GM18951 (cell line): ENCODE data around the gene TFDP1.
A peak's percentile ranks its signal among the peaks of the same experiment; 100 is the strongest.

Experiments used
- POLR2A ChIP-seq: IDR thresholded peaks from 4 replicates; pipeline ENCODE4 v1.6.1; 2011; ENCODE audit warnings: mild to moderate bottlenecking; ENCODE audit not compliant: insufficient read length, insufficient read depth; ENCODE audit errors: extremely low read depth
- in situ Hi-C: fragments of 300-500 bp; cut with MboI; formaldehyde crosslinking; loops from one replicate; pipeline ENCODE4 v1.12.0; 2022; ENCODE audit warnings: low sequenced_read_pairs, mixed read lengths, inconsistent platforms; ENCODE audit not compliant: unreplicated experiment

TFDP1 gene

DNA sequence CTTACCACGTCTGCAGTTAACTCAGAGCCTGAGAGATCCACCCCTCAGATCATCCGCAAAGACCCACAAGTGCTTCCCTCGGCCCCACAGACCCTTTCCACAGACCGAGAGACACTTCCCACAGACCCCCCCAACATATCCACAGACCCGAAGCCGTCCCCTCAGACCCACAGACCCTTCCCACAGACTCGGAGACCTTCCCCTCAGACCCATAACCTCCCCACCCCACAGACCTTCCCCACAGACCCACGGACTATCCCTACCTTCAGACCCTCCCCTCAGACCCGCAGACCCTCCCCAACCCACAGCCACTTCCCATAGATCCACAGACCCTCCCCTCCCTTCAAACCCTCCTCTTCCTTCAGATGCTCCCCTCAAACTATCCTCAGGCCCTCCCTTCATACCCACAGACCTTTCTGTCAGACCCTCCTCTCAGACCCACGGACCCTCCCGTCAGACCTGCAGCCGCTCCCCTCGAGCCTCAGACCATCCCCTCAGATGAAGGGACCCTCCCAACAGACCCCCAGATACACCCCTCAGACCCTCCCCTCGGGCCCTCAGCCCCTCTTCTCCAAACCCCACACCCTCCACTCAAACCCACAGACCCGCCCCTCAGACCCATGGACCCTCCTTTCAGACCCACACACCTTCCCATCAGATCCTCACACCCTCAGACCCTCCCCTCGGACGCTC, 20.1 kb upstream of the TFDP1 start:
- in situ Hi-C loops = loop anchor here (25.0 kb wide), 1 partner anchor 627 kb away; no protein-coding TSS in a partner anchor

DNA sequence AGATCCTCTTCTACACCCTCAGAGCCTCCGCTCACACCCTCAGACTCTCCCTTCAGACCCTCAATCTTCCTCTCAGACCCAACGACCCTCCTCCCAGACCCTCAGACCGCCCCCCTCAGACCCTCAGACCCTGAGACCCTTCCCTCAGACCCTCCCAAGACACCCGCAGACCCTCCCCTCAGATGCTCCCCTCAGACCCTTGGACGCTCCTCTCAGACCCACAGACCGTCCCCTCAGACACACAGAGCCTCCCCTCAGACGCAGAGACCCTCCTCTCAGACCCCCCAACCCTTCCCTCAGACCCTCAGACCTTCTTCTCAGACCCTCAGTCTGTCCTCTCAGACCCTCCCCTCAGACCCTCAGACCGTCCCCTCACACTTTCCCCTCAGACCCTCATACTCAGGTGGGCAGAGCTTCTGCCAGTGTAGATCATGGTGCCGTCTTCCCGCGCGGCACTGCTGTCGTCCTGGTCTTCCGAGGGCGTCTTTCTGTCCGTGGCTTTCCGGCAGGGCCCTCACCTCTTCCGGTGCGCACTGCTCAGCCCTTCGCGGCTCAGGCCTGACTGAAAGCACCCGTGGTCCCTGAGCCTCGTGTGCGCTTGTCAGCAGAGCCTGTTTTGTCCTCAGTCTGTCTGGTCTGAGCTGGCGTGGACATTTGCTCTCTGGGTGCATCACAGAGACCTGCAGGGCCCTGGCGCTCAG, 18.9 kb upstream of the TFDP1 start:
- in situ Hi-C loops = loop anchor here (25.0 kb wide), 1 partner anchor 628 kb away; no protein-coding TSS in a partner anchor
- no peak for TF ChIP-seq POLR2A

More for the DNA sequence above, 20.1 kb upstream of the TFDP1 start:
- no peak for TF ChIP-seq POLR2A

DNA sequence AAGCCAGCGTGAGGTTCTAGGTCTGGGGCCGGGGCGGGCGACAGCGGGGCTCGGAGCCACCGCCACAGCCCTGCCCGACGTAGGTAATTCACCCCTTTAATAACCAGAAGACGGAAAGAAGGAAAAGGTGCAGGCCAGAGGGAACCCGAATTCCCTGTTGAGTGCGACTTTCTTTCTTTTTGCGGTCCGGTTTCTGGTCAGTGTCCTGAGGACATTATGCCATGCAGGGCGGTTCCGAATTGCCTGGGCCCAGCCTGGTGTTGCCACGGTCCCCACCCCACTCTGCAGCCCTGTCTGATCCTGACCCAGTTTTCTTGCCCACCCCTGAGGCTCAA, 18.4 kb upstream of the TFDP1 start:
- in situ Hi-C loops = loop anchor here (25.0 kb wide), 1 partner anchor 629 kb away; no protein-coding TSS in a partner anchor
- TF ChIP-seq POLR2A = no peak

DNA sequence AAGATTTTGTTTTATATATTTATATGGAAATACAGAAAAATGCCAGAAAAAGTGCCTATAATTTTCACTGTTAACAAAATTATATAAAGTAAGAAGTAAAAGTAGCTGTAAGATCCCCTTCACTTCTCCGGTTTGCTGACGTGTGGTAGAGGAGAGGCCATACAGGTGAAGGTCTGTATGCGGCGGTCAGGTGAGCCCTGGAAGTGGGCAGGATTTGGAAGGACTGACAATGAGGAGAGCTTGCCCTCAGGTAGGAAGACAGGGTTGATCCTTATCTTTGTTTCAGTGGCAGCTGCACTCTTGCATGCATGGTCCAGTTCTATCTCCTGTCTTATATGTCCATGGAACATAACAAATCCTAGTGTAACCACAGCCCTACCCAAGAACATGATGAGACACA, 16.9 kb upstream of the TFDP1 start:
- TF ChIP-seq POLR2A = no peak
- in situ Hi-C loops = loop anchor here (25.0 kb wide), 1 partner anchor 630 kb away; no protein-coding TSS in a partner anchor

DNA sequence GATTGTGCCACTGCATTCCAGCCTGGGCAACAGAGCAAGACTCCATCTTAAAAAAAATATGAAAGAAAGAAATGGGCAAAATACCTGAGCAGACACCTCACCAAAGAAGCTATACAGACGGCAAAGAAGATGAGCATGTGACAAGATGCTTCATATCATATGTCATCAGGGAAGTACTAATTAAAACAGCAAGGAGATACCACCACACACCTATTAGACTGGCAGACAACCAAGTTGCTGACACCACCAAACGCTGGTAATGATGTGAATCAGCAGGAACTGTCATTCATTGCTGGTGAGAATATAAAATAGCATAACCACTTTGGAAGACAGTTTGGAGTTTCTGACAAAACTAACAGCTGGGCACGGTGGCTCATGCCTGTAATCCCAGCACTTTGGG, 11.5 kb upstream of the TFDP1 start:
- in situ Hi-C loops = loop anchor here (25.0 kb wide), 1 partner anchor 636 kb away; no protein-coding TSS in a partner anchor
- no peak for TF ChIP-seq POLR2A

DNA sequence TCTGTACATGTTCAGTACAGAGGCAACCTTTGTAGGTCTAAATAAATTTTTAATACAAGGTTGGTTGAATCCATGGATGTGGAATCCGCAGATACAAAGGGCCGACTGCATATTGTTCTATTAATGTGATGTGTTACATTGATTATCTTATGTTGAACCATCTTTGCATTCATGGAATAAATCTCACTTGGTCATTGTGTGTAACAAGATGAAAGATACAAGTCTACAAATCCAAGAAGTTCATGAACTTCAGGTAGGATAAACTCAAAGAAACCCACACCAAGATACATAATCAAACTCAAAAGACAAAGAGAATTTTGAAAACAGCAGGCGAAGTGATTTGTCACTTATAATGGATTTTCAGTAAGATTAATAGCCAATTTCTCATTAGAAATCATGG, 8.0 kb upstream of the TFDP1 start:
- in situ Hi-C loops = no loop called here

DNA sequence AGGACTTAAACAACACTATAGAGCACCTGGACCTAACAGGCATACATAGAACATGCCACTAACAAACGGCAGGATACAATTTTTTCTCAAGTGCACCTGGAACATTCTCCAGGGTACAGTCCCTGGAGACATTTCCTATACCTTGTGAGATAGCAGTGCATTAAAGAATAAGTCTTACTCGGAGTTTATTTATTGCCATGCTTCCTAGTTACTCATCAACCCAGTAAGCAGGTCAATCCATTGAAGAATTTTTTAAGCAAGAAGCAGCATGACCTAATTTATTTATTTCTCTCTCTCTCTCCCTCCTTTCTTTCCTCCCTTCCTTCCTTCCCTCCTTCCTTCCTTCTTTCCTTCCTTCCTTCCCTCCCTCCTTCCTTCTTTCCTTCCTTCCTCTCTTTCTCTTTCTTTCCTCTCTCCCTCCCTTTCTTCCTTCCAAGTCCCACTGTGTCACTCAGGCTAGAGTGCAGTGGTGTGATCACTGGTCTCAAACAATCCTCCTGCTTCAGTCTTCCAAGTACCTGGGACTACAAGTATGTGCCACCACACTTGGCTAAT, 6.6 kb upstream of the TFDP1 start:
- TF ChIP-seq POLR2A = no peak
- in situ Hi-C loops = no loop called here

More for the DNA sequence above, 8.0 kb upstream of the TFDP1 start:
- no peak for TF ChIP-seq POLR2A

DNA sequence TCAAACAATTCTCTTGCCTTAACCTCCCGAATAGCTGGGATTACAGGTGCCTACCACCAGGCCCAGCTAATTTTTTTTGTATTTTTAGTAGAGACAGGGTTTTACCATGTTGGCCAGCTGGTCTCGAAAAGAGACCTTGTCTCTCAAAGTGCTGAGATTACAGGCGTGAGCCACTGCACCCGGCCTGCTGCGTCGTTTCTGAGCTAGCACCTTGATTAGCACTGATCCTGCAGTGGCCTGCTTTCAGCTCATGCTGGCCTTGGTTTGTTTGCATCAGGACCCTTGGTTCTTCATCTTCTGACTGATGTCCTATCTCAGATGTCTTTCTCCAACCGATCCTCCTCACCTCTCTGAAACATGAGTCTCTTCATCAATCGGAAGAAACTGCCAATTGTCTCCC, 4.9 kb upstream of the TFDP1 start:
- in situ Hi-C loops = no loop called here
- TF ChIP-seq POLR2A = no peak

DNA sequence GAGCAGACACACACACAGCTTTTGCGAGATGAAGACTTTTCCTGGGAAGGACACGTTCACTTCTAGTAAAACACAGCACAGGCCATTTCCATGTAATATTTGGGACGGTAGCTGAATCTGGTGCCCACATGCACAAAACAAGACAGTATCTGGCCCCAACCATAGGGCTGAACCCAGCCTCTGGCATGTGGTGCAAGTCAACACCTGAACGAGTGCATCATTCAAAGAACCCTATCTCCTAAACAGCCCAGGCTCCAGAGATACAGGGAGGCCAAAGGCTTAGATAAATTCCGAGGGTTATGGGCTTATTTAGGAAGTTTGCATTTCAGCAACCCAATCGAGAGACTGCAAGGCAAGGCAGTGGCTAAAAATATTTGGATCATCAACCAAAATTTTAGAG, 2.7 kb upstream of the TFDP1 start:
- in situ Hi-C loops = no loop called here
- TF ChIP-seq POLR2A = no peak

DNA sequence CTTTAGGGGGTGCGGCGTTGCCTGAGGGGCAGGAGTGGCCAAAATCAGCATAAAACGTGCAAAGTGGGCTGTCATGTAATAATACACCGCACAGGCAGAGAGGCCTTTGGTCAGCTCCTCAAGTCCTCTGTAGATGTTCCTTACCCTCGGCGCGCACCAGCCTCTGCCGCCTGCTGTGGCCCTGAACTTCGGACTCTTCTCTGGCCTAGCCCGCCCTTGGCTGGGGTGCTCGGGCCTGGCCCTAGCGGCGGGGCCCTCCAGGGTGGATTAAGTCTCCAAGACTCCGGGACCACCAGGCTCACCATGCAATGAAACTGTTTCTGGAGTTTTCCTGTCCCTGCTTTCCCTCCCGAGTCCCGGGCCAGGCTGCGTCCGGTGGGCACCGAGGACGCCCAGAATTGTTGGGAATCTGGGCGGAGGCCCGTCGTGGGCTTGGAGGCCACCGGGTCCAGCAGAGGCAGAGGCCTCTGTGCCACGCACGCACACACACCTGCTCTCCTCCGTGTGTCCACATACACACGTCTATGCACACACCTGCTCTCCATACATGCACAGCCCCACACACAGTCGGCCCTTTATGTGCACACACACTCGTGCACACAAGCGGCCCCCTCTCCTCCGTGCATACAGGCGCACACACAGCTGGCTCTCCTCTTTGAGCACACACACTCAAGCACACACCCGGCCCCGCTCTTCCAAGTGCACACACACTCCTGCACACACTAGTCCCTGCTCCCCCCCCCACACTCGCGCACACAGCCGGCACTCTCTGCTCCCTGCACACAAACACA, 1.5 kb upstream of the TFDP1 start:
- TF ChIP-seq POLR2A = no peak
- in situ Hi-C loops = no loop called here

DNA sequence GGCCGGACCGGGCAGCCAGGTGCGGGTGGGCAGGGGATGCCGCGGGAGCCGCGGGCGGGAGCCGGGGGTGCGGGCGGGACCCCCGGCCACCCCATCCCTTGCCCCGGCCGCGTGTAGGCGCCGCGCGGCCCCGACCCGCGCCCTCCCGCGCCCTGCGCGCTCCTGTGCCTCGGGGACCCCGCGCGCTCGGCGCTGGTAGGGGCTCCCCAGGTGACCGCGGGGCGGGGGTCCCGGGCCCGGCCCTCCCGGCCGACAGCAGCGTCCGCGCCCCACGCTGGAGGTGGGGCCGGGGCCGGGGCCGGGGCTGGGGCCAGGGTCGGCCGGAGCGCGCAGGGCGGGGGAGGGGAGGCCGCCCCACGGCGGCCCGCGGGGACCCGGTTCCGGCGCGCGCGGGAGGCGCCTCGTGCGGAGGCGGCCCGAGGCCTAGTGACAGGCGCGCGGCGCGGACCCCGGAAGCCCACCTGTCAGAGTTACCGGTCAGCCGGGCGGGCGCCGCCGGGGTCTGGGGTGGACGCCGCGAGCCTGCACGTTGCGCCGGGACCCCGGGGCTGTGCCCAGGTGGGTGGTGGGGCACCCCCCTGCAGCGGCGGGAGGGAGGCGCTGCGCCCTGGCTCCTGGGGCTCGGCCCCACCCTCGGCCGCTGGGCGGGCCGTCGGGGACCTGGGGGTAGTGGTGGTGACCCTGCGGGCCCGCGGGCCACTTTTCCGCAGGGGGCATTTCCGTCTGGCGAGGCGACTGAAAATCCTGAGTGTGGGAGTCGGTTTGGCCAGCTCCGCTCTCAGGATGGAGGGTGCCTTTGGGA, 518 bp downstream of the TFDP1 start:
- TF ChIP-seq POLR2A = peak; percentile 46
- in situ Hi-C loops = no loop called here

DNA sequence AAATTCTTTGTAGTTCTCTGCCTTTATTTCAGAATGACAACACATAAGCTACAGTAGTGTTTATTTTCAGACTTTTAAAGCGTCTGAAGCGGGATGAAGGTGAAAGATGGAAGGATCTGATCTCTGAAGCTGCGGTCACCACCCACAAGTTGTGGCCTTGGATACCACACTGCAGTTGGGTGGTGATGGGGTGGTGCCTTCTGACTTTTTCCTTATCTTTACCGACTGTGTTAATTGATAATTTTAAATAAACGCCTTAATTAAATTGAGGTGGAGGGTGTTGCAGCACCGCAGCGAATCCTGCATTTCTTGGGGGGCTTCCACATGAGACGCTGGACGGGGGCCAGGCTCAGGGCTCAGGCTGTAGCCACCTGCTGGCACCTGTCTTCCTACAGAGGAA, 1.3 kb downstream of the TFDP1 start:
- TF ChIP-seq POLR2A = no peak
- in situ Hi-C loops = no loop called here
